Measurements from ENCODE around the gene RBMS3.
"Not testable (repeated sequence)": the region's sequence is repeated elsewhere in the genome, so short reads cannot be mapped to it uniquely, and the experiment has no call there.

Gene RBMS3

GRCh38 chr3:29804044-29804443 lies 523.2 kb downstream of the RBMS3 start:
- DNase-seq = no peak
- Histone ChIP-seq H3K4me3 (ENCODE audit: control insufficient read depth in 1 of 7, extremely low read depth in 1 of 7, insufficient read depth in 4 of 7, low read depth in 2 of 7, low read length in 6 of 7) (no peak overlapping the region), H3K36me3 (ENCODE audit: control insufficient read depth in 4 of 4, insufficient read depth in 4 of 4, low read length in 3 of 4) (no peaks in the 10 kb centered on the region), H3K9me3 (ENCODE audit: control extremely low read depth in 1 of 5, control insufficient read depth in 4 of 5, insufficient read depth in 2 of 5, low read depth in 1 of 5, low read length in 4 of 5) (no peaks in the 10 kb centered on the region), H3K27me3 (replicated peaks in 2 of 5; ENCODE audit: control insufficient read depth in 4 of 5, insufficient read depth in 5 of 5, low read length in 4 of 5) (no peaks in the 10 kb centered on the region), H3K27ac (ENCODE audit: insufficient read depth in 1 of 2, low read depth in 1 of 2, low read length in 2 of 2, poor library complexity in 1 of 2, severe bottlenecking in 2 of 2) (no peak overlapping the region), H3K4me1 (ENCODE audit: control extremely low read depth in 1 of 4, control insufficient read depth in 4 of 4, insufficient read depth in 4 of 4, low read length in 3 of 4) (no peaks in the 10 kb centered on the region)
- ChIA-PET POLR2A (no interaction called here), CTCF (no interaction called here)

GRCh38 chr3:29805757-29806156 lies 524.9 kb downstream of the RBMS3 start:
- Histone ChIP-seq H3K4me1 (ENCODE audit: control extremely low read depth in 1 of 4, control insufficient read depth in 4 of 4, insufficient read depth in 4 of 4, low read length in 3 of 4) (no peaks in the 10 kb centered on the region), H3K36me3 (ENCODE audit: control insufficient read depth in 4 of 4, insufficient read depth in 4 of 4, low read length in 3 of 4) (no peaks in the 10 kb centered on the region), H3K27me3 (replicated peaks in 2 of 5; ENCODE audit: control insufficient read depth in 4 of 5, insufficient read depth in 5 of 5, low read length in 4 of 5) (no peaks in the 10 kb centered on the region), H3K9me3 (ENCODE audit: control extremely low read depth in 1 of 5, control insufficient read depth in 4 of 5, insufficient read depth in 2 of 5, low read depth in 1 of 5, low read length in 4 of 5) (no peaks in the 10 kb centered on the region), H3K4me3 (ENCODE audit: control insufficient read depth in 1 of 7, extremely low read depth in 1 of 7, insufficient read depth in 4 of 7, low read depth in 2 of 7, low read length in 6 of 7) (no peak overlapping the region), H3K27ac (ENCODE audit: insufficient read depth in 1 of 2, low read depth in 1 of 2, low read length in 2 of 2, poor library complexity in 1 of 2, severe bottlenecking in 2 of 2) (no peak overlapping the region)
- WGBS (ENCODE audit: insufficient coverage) = no CpG with 5 or more reads among the region's 1 CpG
- ChIA-PET POLR2A (no interaction called here), CTCF (no interaction called here)
- DNase-seq = no peak

GRCh38 chr3:29808324-29808723 lies 527.5 kb downstream of the RBMS3 start:
- H3K36me3 ChIP-seq (ENCODE audit: control insufficient read depth in 4 of 4, insufficient read depth in 4 of 4, low read length in 3 of 4); H3K4me1 ChIP-seq (ENCODE audit: control extremely low read depth in 1 of 4, control insufficient read depth in 4 of 4, insufficient read depth in 4 of 4, low read length in 3 of 4); POLR2A ChIA-PET; DNase-seq; H3K27me3 ChIP-seq (replicated peaks in 2 of 5; ENCODE audit: control insufficient read depth in 4 of 5, insufficient read depth in 5 of 5, low read length in 4 of 5); H3K4me3 ChIP-seq (ENCODE audit: control insufficient read depth in 1 of 7, extremely low read depth in 1 of 7, insufficient read depth in 4 of 7, low read depth in 2 of 7, low read length in 6 of 7); H3K9me3 ChIP-seq (ENCODE audit: control extremely low read depth in 1 of 5, control insufficient read depth in 4 of 5, insufficient read depth in 2 of 5, low read depth in 1 of 5, low read length in 4 of 5); H3K27ac ChIP-seq (ENCODE audit: insufficient read depth in 1 of 2, low read depth in 1 of 2, low read length in 2 of 2, poor library complexity in 1 of 2, severe bottlenecking in 2 of 2); CTCF ChIA-PET: not testable (repeated sequence)
- 71% methylated on average over 1 of the region's 3 CpGs for WGBS (ENCODE audit: insufficient coverage)

GRCh38 chr3:29822071-29822470 lies 541.2 kb downstream of the RBMS3 start:
- POLR2A ChIA-PET = no interaction called here
- Histone ChIP-seq H3K4me3 (ENCODE audit: control insufficient read depth in 1 of 7, extremely low read depth in 1 of 7, insufficient read depth in 4 of 7, low read depth in 2 of 7, low read length in 6 of 7) (no peak overlapping the region), H3K27me3 (replicated peaks in 2 of 5; ENCODE audit: control insufficient read depth in 4 of 5, insufficient read depth in 5 of 5, low read length in 4 of 5) (no peaks in the 10 kb centered on the region), H3K27ac (ENCODE audit: insufficient read depth in 1 of 2, low read depth in 1 of 2, low read length in 2 of 2, poor library complexity in 1 of 2, severe bottlenecking in 2 of 2) (no peak overlapping the region), H3K9me3 (ENCODE audit: control extremely low read depth in 1 of 5, control insufficient read depth in 4 of 5, insufficient read depth in 2 of 5, low read depth in 1 of 5, low read length in 4 of 5) (no peaks in the 10 kb centered on the region), H3K4me1 (ENCODE audit: control extremely low read depth in 1 of 4, control insufficient read depth in 4 of 4, insufficient read depth in 4 of 4, low read length in 3 of 4) (no peaks in the 10 kb centered on the region), H3K36me3 (ENCODE audit: control insufficient read depth in 4 of 4, insufficient read depth in 4 of 4, low read length in 3 of 4) (no peaks in the 10 kb centered on the region)
- peak in 1 of 3 donors; percentile 1 for DNase-seq
- CTCF ChIA-PET = no interaction called here

- H3K4me1 ChIP-seq (ENCODE audit: control extremely low read depth in 1 of 4, control insufficient read depth in 4 of 4, insufficient read depth in 4 of 4, low read length in 3 of 4) = no peaks in the 10 kb centered on the region
- no peaks in the 10 kb centered on the region for H3K9me3 ChIP-seq (ENCODE audit: control extremely low read depth in 1 of 5, control insufficient read depth in 4 of 5, insufficient read depth in 2 of 5, low read depth in 1 of 5, low read length in 4 of 5)
- H3K36me3 ChIP-seq (ENCODE audit: control insufficient read depth in 4 of 4, insufficient read depth in 4 of 4, low read length in 3 of 4) = no peaks in the 10 kb centered on the region
- ChIA-PET POLR2A (no interaction called here), CTCF (no interaction called here)
- H3K27ac ChIP-seq (ENCODE audit: insufficient read depth in 1 of 2, low read depth in 1 of 2, low read length in 2 of 2, poor library complexity in 1 of 2, severe bottlenecking in 2 of 2) = no peak overlapping the region
- DNase-seq = no peak
- H3K27me3 ChIP-seq (replicated peaks in 2 of 5; ENCODE audit: control insufficient read depth in 4 of 5, insufficient read depth in 5 of 5, low read length in 4 of 5) = no peaks in the 10 kb centered on the region
- no peak overlapping the region for H3K4me3 ChIP-seq (ENCODE audit: control insufficient read depth in 1 of 7, extremely low read depth in 1 of 7, insufficient read depth in 4 of 7, low read depth in 2 of 7, low read length in 6 of 7)
- WGBS (ENCODE audit: insufficient coverage) = no CpG with 5 or more reads among the region's 1 CpG
Observed at GRCh38 chr3:29823233-29823632, 542.4 kb downstream of the RBMS3 start.

- Histone ChIP-seq H3K4me1 (ENCODE audit: control extremely low read depth in 1 of 4, control insufficient read depth in 4 of 4, insufficient read depth in 4 of 4, low read length in 3 of 4) (no peaks in the 10 kb centered on the region), H3K4me3 (ENCODE audit: control insufficient read depth in 1 of 7, extremely low read depth in 1 of 7, insufficient read depth in 4 of 7, low read depth in 2 of 7, low read length in 6 of 7) (no peak overlapping the region), H3K27ac (ENCODE audit: insufficient read depth in 1 of 2, low read depth in 1 of 2, low read length in 2 of 2, poor library complexity in 1 of 2, severe bottlenecking in 2 of 2) (no peak overlapping the region), H3K27me3 (replicated peaks in 2 of 5; ENCODE audit: control insufficient read depth in 4 of 5, insufficient read depth in 5 of 5, low read length in 4 of 5) (no peaks in the 10 kb centered on the region), H3K36me3 (ENCODE audit: control insufficient read depth in 4 of 4, insufficient read depth in 4 of 4, low read length in 3 of 4) (no peaks in the 10 kb centered on the region), H3K9me3 (ENCODE audit: control extremely low read depth in 1 of 5, control insufficient read depth in 4 of 5, insufficient read depth in 2 of 5, low read depth in 1 of 5, low read length in 4 of 5) (no peaks in the 10 kb centered on the region)
- POLR2A ChIA-PET = no interaction called here
- no peak for DNase-seq
- CTCF ChIA-PET = no interaction called here
Observed at GRCh38 chr3:29826712-29827111, 545.8 kb downstream of the RBMS3 start.

- Histone ChIP-seq H3K27ac (ENCODE audit: insufficient read depth in 1 of 2, low read depth in 1 of 2, low read length in 2 of 2, poor library complexity in 1 of 2, severe bottlenecking in 2 of 2) (no peak overlapping the region), H3K4me1 (ENCODE audit: control extremely low read depth in 1 of 4, control insufficient read depth in 4 of 4, insufficient read depth in 4 of 4, low read length in 3 of 4) (no peaks in the 10 kb centered on the region), H3K9me3 (ENCODE audit: control extremely low read depth in 1 of 5, control insufficient read depth in 4 of 5, insufficient read depth in 2 of 5, low read depth in 1 of 5, low read length in 4 of 5) (no peaks in the 10 kb centered on the region), H3K36me3 (ENCODE audit: control insufficient read depth in 4 of 4, insufficient read depth in 4 of 4, low read length in 3 of 4) (no peaks in the 10 kb centered on the region), H3K27me3 (replicated peaks in 2 of 5; ENCODE audit: control insufficient read depth in 4 of 5, insufficient read depth in 5 of 5, low read length in 4 of 5) (no peaks in the 10 kb centered on the region), H3K4me3 (ENCODE audit: control insufficient read depth in 1 of 7, extremely low read depth in 1 of 7, insufficient read depth in 4 of 7, low read depth in 2 of 7, low read length in 6 of 7) (no peak overlapping the region)
- ChIA-PET POLR2A (no interaction called here), CTCF (no interaction called here)
- DNase-seq = no peak
Observed at GRCh38 chr3:29827756-29828155, 546.9 kb downstream of the RBMS3 start.

- peaks cover 0 to 1% (median 0%) of the 10 kb centered on the region in 5 experiments for H3K9me3 ChIP-seq (ENCODE audit: control extremely low read depth in 1 of 5, control insufficient read depth in 4 of 5, insufficient read depth in 2 of 5, low read depth in 1 of 5, low read length in 4 of 5)
- H3K27ac ChIP-seq (ENCODE audit: insufficient read depth in 1 of 2, low read depth in 1 of 2, low read length in 2 of 2, poor library complexity in 1 of 2, severe bottlenecking in 2 of 2) = no peak overlapping the region
- CTCF ChIA-PET = no interaction called here
- H3K4me1 ChIP-seq (ENCODE audit: control extremely low read depth in 1 of 4, control insufficient read depth in 4 of 4, insufficient read depth in 4 of 4, low read length in 3 of 4) = no peaks in the 10 kb centered on the region
- no CpG with 5 or more reads among the region's 3 CpGs for WGBS (ENCODE audit: insufficient coverage)
- H3K27me3 ChIP-seq (replicated peaks in 2 of 5; ENCODE audit: control insufficient read depth in 4 of 5, insufficient read depth in 5 of 5, low read length in 4 of 5) = no peaks in the 10 kb centered on the region
- no peak overlapping the region for H3K4me3 ChIP-seq (ENCODE audit: control insufficient read depth in 1 of 7, extremely low read depth in 1 of 7, insufficient read depth in 4 of 7, low read depth in 2 of 7, low read length in 6 of 7)
- DNase-seq = no peak
- POLR2A ChIA-PET = no interaction called here
- no peaks in the 10 kb centered on the region for H3K36me3 ChIP-seq (ENCODE audit: control insufficient read depth in 4 of 4, insufficient read depth in 4 of 4, low read length in 3 of 4)
Observed at GRCh38 chr3:29829340-29829739, 548.5 kb downstream of the RBMS3 start.
